ENCODE data around the gene RNASE11. TPM values are rescaled to one million over a fixed set of nuclear protein-coding genes. Genes with fewer than 3 reads are reported as not detected.
"Not testable (repeated sequence)": the region's sequence is repeated elsewhere in the genome, so short reads cannot be mapped to it uniquely, and the experiment has no call there.

Gene RNASE11
- total and polyA plus RNA-seq, 2 donors (not counting 3 experiments of a cell fraction or from before 2014, with no cell fraction given) = not detected

DNA sequence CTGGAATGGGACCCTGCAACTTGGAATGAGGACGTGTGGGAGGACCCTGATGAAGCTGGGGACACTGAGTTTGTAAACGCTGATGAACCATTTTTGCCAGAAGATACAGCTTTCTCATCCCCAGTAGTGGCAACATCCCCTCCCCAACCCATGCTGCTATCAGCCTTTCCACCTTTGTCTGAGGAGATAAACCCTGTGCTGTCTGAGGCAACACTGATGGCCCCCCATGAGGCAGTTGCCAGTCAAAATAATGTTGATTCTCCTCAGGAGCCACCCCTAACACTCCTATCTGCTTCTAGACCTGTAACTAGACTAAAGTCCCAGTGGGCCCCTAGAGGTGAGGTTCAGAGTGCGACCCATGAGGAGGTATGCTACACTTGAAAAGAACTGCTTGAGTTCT is 19.4 kb downstream of the RNASE11 start:
- POLR2A ChIA-PET = no interaction called here

DNA sequence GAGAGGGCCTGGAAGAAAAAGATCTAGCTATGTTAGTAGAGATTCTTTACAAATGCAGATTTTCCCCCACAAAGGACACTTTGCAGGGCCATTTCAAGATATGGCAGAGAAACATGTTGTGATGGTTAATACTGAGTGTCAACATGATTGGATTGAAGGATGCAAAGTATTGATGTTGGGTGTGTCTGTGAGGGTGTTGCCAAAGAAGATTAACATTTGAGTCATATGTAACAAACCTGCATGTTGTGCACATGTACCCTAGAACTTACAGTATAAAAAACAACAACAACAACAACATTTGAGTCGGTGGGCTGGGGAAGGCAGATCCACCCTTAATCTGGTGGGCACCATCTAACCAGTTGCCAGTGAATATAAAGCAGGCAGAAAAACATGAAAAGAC is 20.6 kb downstream of the RNASE11 start:
- CTCF ChIA-PET; dilution Hi-C loops (cut with MboI; ENCODE audit: extremely low pct_ligation_motif_present, low sequenced_read_pairs); H3K36me3 ChIP-seq (ENCODE audit: control insufficient read depth in 2 of 2, extremely low read depth in 1 of 2, insufficient read depth in 2 of 2, low read length in 2 of 2): not testable (repeated sequence)

More for the DNA sequence above, 19.4 kb downstream of the RNASE11 start:
- no peak overlapping the region for H3K4me3 ChIP-seq (replicated peaks in 1 of 3; ENCODE audit: insufficient read depth in 1 of 3, low read depth in 1 of 3, low read length in 3 of 3)
- H3K9ac ChIP-seq (replicated peaks; ENCODE audit: extremely low read depth, insufficient read depth, low read length) = no peak overlapping the region
- no peak overlapping the region for H3K27ac ChIP-seq (ENCODE audit: insufficient read depth, low read depth, low read length)
- no peaks in the 10 kb centered on the region for H3K79me2 ChIP-seq (ENCODE audit: control insufficient read depth, insufficient read depth, low read length)
- no peaks in the 10 kb centered on the region for H3K9me1 ChIP-seq (replicated peaks; ENCODE audit: control insufficient read depth, extremely low read depth, insufficient read depth, low read length)
- H4K20me1 ChIP-seq (replicated peaks; ENCODE audit: control insufficient read depth, extremely low read depth, insufficient read depth, low read length) = no peaks in the 10 kb centered on the region
- DNase-seq (ENCODE audit: low read depth, low spot score) (no peak), FAIRE-seq (no peak)
- no peaks in the 10 kb centered on the region for H3K4me1 ChIP-seq (ENCODE audit: control insufficient read depth, extremely low read depth, insufficient read depth, low read length)
- H3K4me2 ChIP-seq (ENCODE audit: insufficient read depth, low read length) = no peak overlapping the region
- dilution Hi-C loops (cut with MboI; ENCODE audit: extremely low pct_ligation_motif_present, low sequenced_read_pairs) (no loop called here), intact Hi-C loops (cut with micrococcal nuclease) (no loop called here)
- H2AFZ ChIP-seq (ENCODE audit: low read depth, low read length) = no peak overlapping the region
- H3K9me3 ChIP-seq (replicated peaks; ENCODE audit: control insufficient read depth, insufficient read depth, low read length) = no peaks in the 10 kb centered on the region
- TF ChIP-seq, protein P1, sequence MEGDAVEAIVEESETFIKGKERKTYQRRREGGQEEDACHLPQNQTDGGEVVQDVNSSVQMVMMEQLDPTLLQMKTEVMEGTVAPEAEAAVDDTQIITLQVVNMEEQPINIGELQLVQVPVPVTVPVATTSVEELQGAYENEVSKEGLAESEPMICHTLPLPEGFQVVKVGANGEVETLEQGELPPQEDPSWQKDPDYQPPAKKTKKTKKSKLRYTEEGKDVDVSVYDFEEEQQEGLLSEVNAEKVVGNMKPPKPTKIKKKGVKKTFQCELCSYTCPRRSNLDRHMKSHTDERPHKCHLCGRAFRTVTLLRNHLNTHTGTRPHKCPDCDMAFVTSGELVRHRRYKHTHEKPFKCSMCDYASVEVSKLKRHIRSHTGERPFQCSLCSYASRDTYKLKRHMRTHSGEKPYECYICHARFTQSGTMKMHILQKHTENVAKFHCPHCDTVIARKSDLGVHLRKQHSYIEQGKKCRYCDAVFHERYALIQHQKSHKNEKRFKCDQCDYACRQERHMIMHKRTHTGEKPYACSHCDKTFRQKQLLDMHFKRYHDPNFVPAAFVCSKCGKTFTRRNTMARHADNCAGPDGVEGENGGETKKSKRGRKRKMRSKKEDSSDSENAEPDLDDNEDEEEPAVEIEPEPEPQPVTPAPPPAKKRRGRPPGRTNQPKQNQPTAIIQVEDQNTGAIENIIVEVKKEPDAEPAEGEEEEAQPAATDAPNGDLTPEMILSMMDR (IDR thresholded peaks at IDR 0.05; ENCODE audit: extremely low read depth in 1 of 2, insufficient read depth in 1 of 2, low read depth in 1 of 2, low read length in 2 of 2) = no peak
- TF ChIP-seq EZH2 (IDR thresholded peaks at IDR 0.05; ENCODE audit: borderline replicate concordance, low read depth, low read length, severe bottlenecking) = no peak
- TF ChIP-seq JUN (IDR thresholded peaks at IDR 0.05; ENCODE audit: borderline replicate concordance, insufficient read depth, insufficient read length, low read depth) = no peak
- TF ChIP-seq MYC (IDR thresholded peaks at IDR 0.05; ENCODE audit: low read depth, low read length) = no peak
- TF ChIP-seq GATA2 (IDR thresholded peaks at IDR 0.05; ENCODE audit: insufficient read depth, insufficient read length, low read depth, low read length) = no peak
- TF ChIP-seq POLR2AphosphoS5 (IDR thresholded peaks at IDR 0.05; ENCODE audit: insufficient read depth, low read depth, low read length) = no peak
- no peak for TF ChIP-seq POLR2A (IDR thresholded peaks at IDR 0.05; ENCODE audit: low read depth, low read length)
- no peak for TF ChIP-seq FOS (IDR thresholded peaks at IDR 0.05; ENCODE audit: borderline replicate concordance, insufficient read depth, low read length)
- TF ChIP-seq, protein P2, sequence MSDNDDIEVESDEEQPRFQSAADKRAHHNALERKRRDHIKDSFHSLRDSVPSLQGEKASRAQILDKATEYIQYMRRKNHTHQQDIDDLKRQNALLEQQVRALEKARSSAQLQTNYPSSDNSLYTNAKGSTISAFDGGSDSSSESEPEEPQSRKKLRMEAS (IDR thresholded peaks at IDR 0.05; ENCODE audit: insufficient read depth, insufficient read length) = no peak
- peaks cover 2 to 6% of the 10 kb centered on the region in 2 experiments for H3K27me3 ChIP-seq (ENCODE audit: control insufficient read depth in 2 of 2, insufficient read depth in 2 of 2, low read length in 2 of 2)
- no TSS peak for BruUV-seq (replicated peaks)
- H3K36me3 ChIP-seq (ENCODE audit: control insufficient read depth in 2 of 2, extremely low read depth in 1 of 2, insufficient read depth in 2 of 2, low read length in 2 of 2) = no peaks in the 10 kb centered on the region
- CTCF ChIA-PET = no interaction called here

More for the DNA sequence above, 20.6 kb downstream of the RNASE11 start:
- H4K20me1 ChIP-seq (replicated peaks; ENCODE audit: control insufficient read depth, extremely low read depth, insufficient read depth, low read length); H3K9ac ChIP-seq (replicated peaks; ENCODE audit: extremely low read depth, insufficient read depth, low read length); DNase-seq (ENCODE audit: low read depth, low spot score); H3K27me3 ChIP-seq (ENCODE audit: control insufficient read depth in 2 of 2, insufficient read depth in 2 of 2, low read length in 2 of 2); H3K4me3 ChIP-seq (replicated peaks in 1 of 3; ENCODE audit: insufficient read depth in 1 of 3, low read depth in 1 of 3, low read length in 3 of 3); H2AFZ ChIP-seq (ENCODE audit: low read depth, low read length); FAIRE-seq; intact Hi-C loops (cut with micrococcal nuclease); BruUV-seq (replicated peaks); H3K79me2 ChIP-seq (ENCODE audit: control insufficient read depth, insufficient read depth, low read length); H3K9me3 ChIP-seq (replicated peaks; ENCODE audit: control insufficient read depth, insufficient read depth, low read length); POLR2A ChIA-PET; H3K4me2 ChIP-seq (ENCODE audit: insufficient read depth, low read length); H3K9me1 ChIP-seq (replicated peaks; ENCODE audit: control insufficient read depth, extremely low read depth, insufficient read depth, low read length); H3K27ac ChIP-seq (ENCODE audit: insufficient read depth, low read depth, low read length); H3K4me1 ChIP-seq (ENCODE audit: control insufficient read depth, extremely low read depth, insufficient read depth, low read length): not testable (repeated sequence)
